ENCODE measurements around the gene SLC6A19. TPM values are rescaled to one million over a fixed set of nuclear protein-coding genes. Genes with fewer than 3 reads are reported as not detected.
A peak's percentile ranks its signal among the peaks of the same experiment; 100 is the strongest.

The SLC6A19 gene
- total and polyA plus RNA-seq, 9 of the 15 experiments (the other 6 are each of a cell fraction or from before 2014, with no cell fraction given) = 0.03 to 1.6 (median 0.59) TPM

DNA sequence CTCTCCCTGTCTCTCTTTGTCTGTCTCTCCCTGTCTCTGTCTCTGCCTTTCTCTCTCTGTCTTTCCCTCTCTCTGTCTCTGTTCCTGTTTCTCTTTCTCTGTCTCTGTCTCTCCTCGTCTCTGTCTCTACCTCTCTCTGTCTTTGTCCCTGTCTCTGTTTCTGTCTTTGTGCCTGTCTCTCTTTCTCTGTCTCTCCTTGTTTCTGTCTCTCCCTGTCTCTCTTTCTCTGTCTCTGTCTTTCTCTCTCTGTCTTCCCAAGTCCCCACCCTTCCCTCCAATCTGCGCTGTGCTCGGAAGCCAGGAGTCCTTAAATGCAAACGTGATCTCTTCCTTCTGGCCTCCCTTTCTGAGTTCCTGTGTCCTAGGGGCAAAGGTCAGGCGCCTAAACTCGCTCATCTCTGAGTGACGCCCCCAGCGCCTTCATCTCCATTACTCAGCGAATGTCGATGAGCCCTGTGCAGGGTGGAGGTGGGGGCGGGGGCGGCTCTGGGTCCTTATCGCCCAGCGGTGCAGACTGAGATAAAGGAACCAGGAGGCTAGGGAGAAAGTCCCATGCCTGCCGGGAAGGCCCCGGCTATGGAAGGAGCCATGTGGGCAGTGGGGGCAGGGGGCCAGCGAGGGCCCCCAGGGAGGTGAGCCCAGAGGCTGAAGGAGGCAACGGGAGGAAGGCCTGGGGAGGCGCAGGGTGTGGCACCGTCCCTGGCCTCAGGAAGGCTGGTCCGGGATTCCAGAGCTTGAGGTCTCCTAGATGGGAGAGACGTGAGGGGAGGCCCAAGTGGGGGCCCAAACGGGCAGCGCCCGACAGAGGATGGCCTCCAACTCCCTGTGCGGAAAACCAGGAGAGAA lies 1.5 kb upstream of the SLC6A19 start (continued):
- TF ChIP-seq, protein P1, sequence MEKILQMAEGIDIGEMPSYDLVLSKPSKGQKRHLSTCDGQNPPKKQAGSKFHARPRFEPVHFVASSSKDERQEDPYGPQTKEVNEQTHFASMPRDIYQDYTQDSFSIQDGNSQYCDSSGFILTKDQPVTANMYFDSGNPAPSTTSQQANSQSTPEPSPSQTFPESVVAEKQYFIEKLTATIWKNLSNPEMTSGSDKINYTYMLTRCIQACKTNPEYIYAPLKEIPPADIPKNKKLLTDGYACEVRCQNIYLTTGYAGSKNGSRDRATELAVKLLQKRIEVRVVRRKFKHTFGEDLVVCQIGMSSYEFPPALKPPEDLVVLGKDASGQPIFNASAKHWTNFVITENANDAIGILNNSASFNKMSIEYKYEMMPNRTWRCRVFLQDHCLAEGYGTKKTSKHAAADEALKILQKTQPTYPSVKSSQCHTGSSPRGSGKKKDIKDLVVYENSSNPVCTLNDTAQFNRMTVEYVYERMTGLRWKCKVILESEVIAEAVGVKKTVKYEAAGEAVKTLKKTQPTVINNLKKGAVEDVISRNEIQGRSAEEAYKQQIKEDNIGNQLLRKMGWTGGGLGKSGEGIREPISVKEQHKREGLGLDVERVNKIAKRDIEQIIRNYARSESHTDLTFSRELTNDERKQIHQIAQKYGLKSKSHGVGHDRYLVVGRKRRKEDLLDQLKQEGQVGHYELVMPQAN (IDR thresholded peaks at IDR 0.05; ENCODE audit: borderline replicate concordance) = peak; percentile 87
- TF ChIP-seq ZNF76 (CRISPR knock-in tag; IDR thresholded peaks at IDR 0.05; ENCODE audit: borderline replicate concordance) (peak; percentile 87; the same call in 1 of the 2 replicates), KAT2B (IDR thresholded peaks at IDR 0.05; ENCODE audit: low read depth, low read length) (no peak), ZNF830 (CRISPR knock-in tag; IDR thresholded peaks at IDR 0.05) (0 out of 2 replicates have a peak, but pooled peaks have one; percentile 65), C11orf30 (IDR thresholded peaks at IDR 0.05; ENCODE audit: low read depth) (peak; percentile 89), SRSF9 (IDR thresholded peaks at IDR 0.05; ENCODE audit: borderline replicate concordance, low read depth, low read length) (no peak), KAT7 (CRISPR knock-in tag; IDR thresholded peaks at IDR 0.05; ENCODE audit: borderline replicate concordance) (no peak), SNIP1 (IDR thresholded peaks at IDR 0.05; ENCODE audit: low read depth) (0 out of 2 replicates have a peak, but pooled peaks have one; percentile 13), KAT8 (IDR thresholded peaks at IDR 0.05; ENCODE audit: low read depth) (0 out of 2 replicates have a peak, but pooled peaks have one; percentile 50)
- TF ChIP-seq, protein P2, sequence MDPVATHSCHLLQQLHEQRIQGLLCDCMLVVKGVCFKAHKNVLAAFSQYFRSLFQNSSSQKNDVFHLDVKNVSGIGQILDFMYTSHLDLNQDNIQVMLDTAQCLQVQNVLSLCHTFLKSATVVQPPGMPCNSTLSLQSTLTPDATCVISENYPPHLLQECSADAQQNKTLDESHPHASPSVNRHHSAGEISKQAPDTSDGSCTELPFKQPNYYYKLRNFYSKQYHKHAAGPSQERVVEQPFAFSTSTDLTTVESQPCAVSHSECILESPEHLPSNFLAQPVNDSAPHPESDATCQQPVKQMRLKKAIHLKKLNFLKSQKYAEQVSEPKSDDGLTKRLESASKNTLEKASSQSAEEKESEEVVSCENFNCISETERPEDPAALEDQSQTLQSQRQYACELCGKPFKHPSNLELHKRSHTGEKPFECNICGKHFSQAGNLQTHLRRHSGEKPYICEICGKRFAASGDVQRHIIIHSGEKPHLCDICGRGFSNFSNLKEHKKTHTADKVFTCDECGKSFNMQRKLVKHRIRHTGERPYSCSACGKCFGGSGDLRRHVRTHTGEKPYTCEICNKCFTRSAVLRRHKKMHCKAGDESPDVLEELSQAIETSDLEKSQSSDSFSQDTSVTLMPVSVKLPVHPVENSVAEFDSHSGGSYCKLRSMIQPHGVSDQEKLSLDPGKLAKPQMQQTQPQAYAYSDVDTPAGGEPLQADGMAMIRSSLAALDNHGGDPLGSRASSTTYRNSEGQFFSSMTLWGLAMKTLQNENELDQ (CRISPR knock-in tag; IDR thresholded peaks at IDR 0.05; ENCODE audit: borderline replicate concordance) = no peak
- TF ChIP-seq, protein P3, sequence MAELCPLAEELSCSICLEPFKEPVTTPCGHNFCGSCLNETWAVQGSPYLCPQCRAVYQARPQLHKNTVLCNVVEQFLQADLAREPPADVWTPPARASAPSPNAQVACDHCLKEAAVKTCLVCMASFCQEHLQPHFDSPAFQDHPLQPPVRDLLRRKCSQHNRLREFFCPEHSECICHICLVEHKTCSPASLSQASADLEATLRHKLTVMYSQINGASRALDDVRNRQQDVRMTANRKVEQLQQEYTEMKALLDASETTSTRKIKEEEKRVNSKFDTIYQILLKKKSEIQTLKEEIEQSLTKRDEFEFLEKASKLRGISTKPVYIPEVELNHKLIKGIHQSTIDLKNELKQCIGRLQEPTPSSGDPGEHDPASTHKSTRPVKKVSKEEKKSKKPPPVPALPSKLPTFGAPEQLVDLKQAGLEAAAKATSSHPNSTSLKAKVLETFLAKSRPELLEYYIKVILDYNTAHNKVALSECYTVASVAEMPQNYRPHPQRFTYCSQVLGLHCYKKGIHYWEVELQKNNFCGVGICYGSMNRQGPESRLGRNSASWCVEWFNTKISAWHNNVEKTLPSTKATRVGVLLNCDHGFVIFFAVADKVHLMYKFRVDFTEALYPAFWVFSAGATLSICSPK (IDR thresholded peaks at IDR 0.05; ENCODE audit: borderline replicate concordance) = peak; percentile 99
- TF ChIP-seq, protein P4, sequence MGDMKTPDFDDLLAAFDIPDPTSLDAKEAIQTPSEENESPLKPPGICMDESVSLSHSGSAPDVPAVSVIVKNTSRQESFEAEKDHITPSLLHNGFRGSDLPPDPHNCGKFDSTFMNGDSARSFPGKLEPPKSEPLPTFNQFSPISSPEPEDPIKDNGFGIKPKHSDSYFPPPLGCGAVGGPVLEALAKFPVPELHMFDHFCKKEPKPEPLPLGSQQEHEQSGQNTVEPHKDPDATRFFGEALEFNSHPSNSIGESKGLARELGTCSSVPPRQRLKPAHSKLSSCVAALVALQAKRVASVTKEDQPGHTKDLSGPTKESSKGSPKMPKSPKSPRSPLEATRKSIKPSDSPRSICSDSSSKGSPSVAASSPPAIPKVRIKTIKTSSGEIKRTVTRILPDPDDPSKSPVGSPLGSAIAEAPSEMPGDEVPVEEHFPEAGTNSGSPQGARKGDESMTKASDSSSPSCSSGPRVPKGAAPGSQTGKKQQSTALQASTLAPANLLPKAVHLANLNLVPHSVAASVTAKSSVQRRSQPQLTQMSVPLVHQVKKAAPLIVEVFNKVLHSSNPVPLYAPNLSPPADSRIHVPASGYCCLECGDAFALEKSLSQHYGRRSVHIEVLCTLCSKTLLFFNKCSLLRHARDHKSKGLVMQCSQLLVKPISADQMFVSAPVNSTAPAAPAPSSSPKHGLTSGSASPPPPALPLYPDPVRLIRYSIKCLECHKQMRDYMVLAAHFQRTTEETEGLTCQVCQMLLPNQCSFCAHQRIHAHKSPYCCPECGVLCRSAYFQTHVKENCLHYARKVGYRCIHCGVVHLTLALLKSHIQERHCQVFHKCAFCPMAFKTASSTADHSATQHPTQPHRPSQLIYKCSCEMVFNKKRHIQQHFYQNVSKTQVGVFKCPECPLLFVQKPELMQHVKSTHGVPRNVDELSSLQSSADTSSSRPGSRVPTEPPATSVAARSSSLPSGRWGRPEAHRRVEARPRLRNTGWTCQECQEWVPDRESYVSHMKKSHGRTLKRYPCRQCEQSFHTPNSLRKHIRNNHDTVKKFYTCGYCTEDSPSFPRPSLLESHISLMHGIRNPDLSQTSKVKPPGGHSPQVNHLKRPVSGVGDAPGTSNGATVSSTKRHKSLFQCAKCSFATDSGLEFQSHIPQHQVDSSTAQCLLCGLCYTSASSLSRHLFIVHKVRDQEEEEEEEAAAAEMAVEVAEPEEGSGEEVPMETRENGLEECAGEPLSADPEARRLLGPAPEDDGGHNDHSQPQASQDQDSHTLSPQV (IDR thresholded peaks at IDR 0.05) = peak; percentile 66; the same call in 1 of the 2 replicates
- TF ChIP-seq, protein P5, sequence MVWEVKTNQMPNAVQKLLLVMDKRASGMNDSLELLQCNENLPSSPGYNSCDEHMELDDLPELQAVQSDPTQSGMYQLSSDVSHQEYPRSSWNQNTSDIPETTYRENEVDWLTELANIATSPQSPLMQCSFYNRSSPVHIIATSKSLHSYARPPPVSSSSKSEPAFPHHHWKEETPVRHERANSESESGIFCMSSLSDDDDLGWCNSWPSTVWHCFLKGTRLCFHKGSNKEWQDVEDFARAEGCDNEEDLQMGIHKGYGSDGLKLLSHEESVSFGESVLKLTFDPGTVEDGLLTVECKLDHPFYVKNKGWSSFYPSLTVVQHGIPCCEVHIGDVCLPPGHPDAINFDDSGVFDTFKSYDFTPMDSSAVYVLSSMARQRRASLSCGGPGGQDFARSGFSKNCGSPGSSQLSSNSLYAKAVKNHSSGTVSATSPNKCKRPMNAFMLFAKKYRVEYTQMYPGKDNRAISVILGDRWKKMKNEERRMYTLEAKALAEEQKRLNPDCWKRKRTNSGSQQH (CRISPR knock-in tag; IDR thresholded peaks at IDR 0.05) = peak; percentile 96

All from K562 (cell line).